IMR-90 (cell line): ENCODE measurements around the gene EVL. TPM values are rescaled to one million over a fixed set of nuclear protein-coding genes. Genes with fewer than 3 reads are reported as not detected.

Experiments used
- ATAC-seq: fragments of 200-7000 bp; cut with Tn5 transposase; 2 replicates; pipeline ENCODE4 v1.9.1; 2020; ENCODE audit warnings: low read depth, mild to moderate bottlenecking, moderate library complexity
- BruUV-seq: library from RNA; stranded (reverse); fragments of 400-500 nt; replicated peaks from 2 replicates; lab custom pipeline; 2021; lab: Mats Ljungman, UMichigan
- CTCF ChIA-PET: fragments of 300-600 bp; formaldehyde crosslinking; extraction: SDS; loops from one replicate; lab custom pipeline; 2021; ENCODE audit warnings: antibody characterized with exemption; lab: Yijun Ruan, JAX
- POLR2A ChIA-PET: fragments of 300-600 bp; sonication (Branson Sonifier 250); formaldehyde crosslinking; loops from one replicate; lab custom pipeline; 2022; ENCODE audit warnings: antibody characterized with exemption; ENCODE audit not compliant: unreplicated experiment; lab: Charles Lee
- DNase-seq: peaks from one replicate; pipeline ENCODE4 v3.0.0; 2013
- H2AFZ ChIP-seq: replicated peaks from 2 replicates; pipeline ENCODE3; 2013; ENCODE audit warnings: low read length, mild to moderate bottlenecking; ENCODE audit not compliant: poor library complexity
- H2AK5ac ChIP-seq: 2 replicates; pipeline ENCODE4 v1.6.1; 2013; ENCODE audit warnings: low read depth, low read length, inconsistent platforms
- H2AK9ac ChIP-seq: replicated peaks from 2 replicates; pipeline ENCODE3; 2013; ENCODE audit warnings: mild to moderate bottlenecking, low read depth, low read length, moderate library complexity; ENCODE audit not compliant: poor library complexity
- H2BK120ac ChIP-seq: 2 replicates; pipeline ENCODE4 v1.6.1; 2013; ENCODE audit warnings: low read depth, low read length, inconsistent platforms
- H2BK15ac ChIP-seq: 3 replicates; pipeline ENCODE4 v1.6.1; 2013; ENCODE audit warnings: low read depth, low read length, inconsistent platforms
- H2BK20ac ChIP-seq: 2 replicates; pipeline ENCODE4 v1.6.1; 2013; ENCODE audit warnings: low read depth, mild to moderate bottlenecking, inconsistent platforms, low read length, moderate library complexity
- H2BK5ac ChIP-seq: 2 replicates; pipeline ENCODE4 v1.6.1; 2013; ENCODE audit warnings: mild to moderate bottlenecking, low read depth, low read length, inconsistent platforms; ENCODE audit not compliant: poor library complexity, severe bottlenecking
- H3K14ac ChIP-seq: replicated peaks from 2 replicates; pipeline ENCODE4 v1.6.1; 2013; ENCODE audit warnings: low read depth, low read length, inconsistent platforms
- H3K18ac ChIP-seq: 2 replicates; pipeline ENCODE4 v1.6.1; 2013; ENCODE audit warnings: low read depth, low read length, control low read depth
- H3K23ac ChIP-seq: 2 replicates; pipeline ENCODE4 v1.6.1; 2013; ENCODE audit warnings: low read depth, low read length, inconsistent platforms
- H3K27ac ChIP-seq: 2 replicates; pipeline ENCODE4 v1.5.1; 2013; ENCODE audit warnings: mild to moderate bottlenecking, control low read depth, low read length; ENCODE audit not compliant: insufficient read depth
- H3K27me3 ChIP-seq: 2 replicates; pipeline ENCODE4 v1.6.1; 2013; ENCODE audit warnings: low read length; ENCODE audit not compliant: control insufficient read depth, insufficient read depth
- H3K36me3 ChIP-seq: 2 replicates; pipeline ENCODE4 v1.6.1; 2013; ENCODE audit warnings: low read length, mixed read lengths; ENCODE audit not compliant: control insufficient read depth, insufficient read depth
- H3K4ac ChIP-seq: 2 replicates; pipeline ENCODE4 v1.6.1; 2013; ENCODE audit warnings: low read depth, low read length, inconsistent platforms
- H3K4me1 ChIP-seq: 2 replicates; pipeline ENCODE4 v1.6.1; 2013; ENCODE audit warnings: low read length, mixed read lengths; ENCODE audit not compliant: control insufficient read depth, insufficient read depth
- H3K4me2 ChIP-seq: 2 replicates; pipeline ENCODE4 v1.6.1; 2013; ENCODE audit warnings: low read depth, mild to moderate bottlenecking, control low read depth, low read length, moderate library complexity
- H3K4me3 ChIP-seq: 2 replicates; pipeline ENCODE4 v1.5.1; 2013; ENCODE audit warnings: low read depth, mild to moderate bottlenecking, control low read depth, low read length, moderate library complexity; ENCODE audit not compliant: insufficient read depth
- H3K56ac ChIP-seq: 2 replicates; pipeline ENCODE4 v1.6.1; 2013; ENCODE audit warnings: low read length, inconsistent platforms; ENCODE audit not compliant: insufficient read depth; ENCODE audit errors: extremely low read depth
- H3K79me1 ChIP-seq, 2 experiments: 2 replicates each; pipeline ENCODE4 v1.6.1; 2013; ENCODE audit warnings: low read length in 2 of 2, inconsistent platforms in 1 of 2, low read depth in 1 of 2
- H3K9ac ChIP-seq: 2 replicates; pipeline ENCODE4 v1.6.1; 2013; ENCODE audit warnings: low read depth, low read length, control low read depth
- H3K9me1 ChIP-seq: 2 replicates; pipeline ENCODE4 v1.6.1; 2013; ENCODE audit warnings: low read length, inconsistent platforms; ENCODE audit not compliant: insufficient read depth
- H3K9me3 ChIP-seq: 2 replicates; pipeline ENCODE4 v1.6.1; 2013; ENCODE audit warnings: low read length; ENCODE audit not compliant: control insufficient read depth, insufficient read depth
- H4K20me1 ChIP-seq: 2 replicates; pipeline ENCODE4 v1.6.1; 2013; ENCODE audit warnings: low read length, inconsistent platforms; ENCODE audit not compliant: insufficient read depth
- H4K5ac ChIP-seq: 2 replicates; pipeline ENCODE4 v1.6.1; 2013; ENCODE audit warnings: mild to moderate bottlenecking, low read depth, low read length, control low read depth
- H4K8ac ChIP-seq, 2 experiments: 2 replicates each; pipeline ENCODE4 v1.6.1; 2013; ENCODE audit warnings: low read depth in 2 of 2, low read length in 2 of 2, control low read depth in 1 of 2, inconsistent platforms in 1 of 2
- H4K91ac ChIP-seq: 2 replicates; pipeline ENCODE4 v1.6.1; 2013; ENCODE audit warnings: low read depth, low read length, inconsistent platforms; ENCODE audit not compliant: insufficient read depth
- MXI1 ChIP-seq: IDR thresholded peaks from 2 replicates; pipeline ENCODE4 v1.6.1; 2012; ENCODE audit warnings: low read depth, mild to moderate bottlenecking, low read length, moderate library complexity, borderline replicate concordance
- POLR2A ChIP-seq: IDR thresholded peaks from 2 replicates; pipeline ENCODE4 v1.6.1; 2012; ENCODE audit warnings: mild to moderate bottlenecking, low read depth, low read length
- RAD21 ChIP-seq: IDR thresholded peaks from 2 replicates; pipeline ENCODE4 v1.6.1; 2012; ENCODE audit warnings: low read length, improper control_type of control experiment
- RCOR1 ChIP-seq: IDR thresholded peaks from 2 replicates; pipeline ENCODE4 v1.6.1; 2012; ENCODE audit warnings: mild to moderate bottlenecking, low read length, improper control_type of control experiment; ENCODE audit not compliant: insufficient replicate concordance
- WGBS, 2 experiments: methylation state at CpG; one replicate each; pipeline versions ENCODE4 v1.1.5 to v1.1.7; 2013; ENCODE audit warnings: missing lambda C conversion rate in 2 of 2; ENCODE audit not compliant: insufficient read length in 1 of 2; ENCODE audit errors: extremely low coverage in 2 of 2; 5-methylcytosine and 5-hydroxymethylcytosine counted together
- dilution Hi-C: fragments of 300-500 bp; cut with HindIII; formaldehyde crosslinking; loops from one replicate; pipeline ENCODE4 v1.14.3; 2018; ENCODE audit warnings: low sequenced_read_pairs; ENCODE audit not compliant: unreplicated experiment
- in situ Hi-C: fragments of 300-500 bp; cut with MboI; formaldehyde crosslinking; loops from 3 replicates; pipeline ENCODE4 v1.14.3; 2019; ENCODE audit warnings: low sequenced_read_pairs, inconsistent platforms, mixed read lengths
- intact Hi-C: fragments of 100-400 bp; cut with micrococcal nuclease; formaldehyde crosslinking; loops from 2 replicates; pipeline ENCODE4 v1.10.0; 2022
- polyA plus RNA-seq, 3 experiments: library from polyadenylated mRNA; depleted of rRNA; stranded (reverse); fragments of >200 nt; gene quantifications; 2 replicates each; pipeline ENCODE4 v1.2.3, GENCODE V29; 2012; ENCODE audit warnings: low replicate concordance in 1 of 3
- total RNA-seq: library from RNA; depleted of rRNA; stranded (reverse); fragments of >200 nt; gene quantifications from 2 replicates; pipeline ENCODE4 v1.2.3, GENCODE V29; 2012
- TF ChIP-seq, protein P1 (sequence below): fragments of 150-350 bp; IDR thresholded peaks from 2 replicates; pipeline ENCODE4 v1.6.1; 2016; ENCODE audit warnings: low read depth, mild to moderate bottlenecking, low read length, moderate library complexity, borderline replicate concordance

Gene EVL
- total and polyA plus RNA-seq, 2 of the 4 experiments (the other 2 are of a cell fraction): 7.2 to 36.5 TPM

DNA sequence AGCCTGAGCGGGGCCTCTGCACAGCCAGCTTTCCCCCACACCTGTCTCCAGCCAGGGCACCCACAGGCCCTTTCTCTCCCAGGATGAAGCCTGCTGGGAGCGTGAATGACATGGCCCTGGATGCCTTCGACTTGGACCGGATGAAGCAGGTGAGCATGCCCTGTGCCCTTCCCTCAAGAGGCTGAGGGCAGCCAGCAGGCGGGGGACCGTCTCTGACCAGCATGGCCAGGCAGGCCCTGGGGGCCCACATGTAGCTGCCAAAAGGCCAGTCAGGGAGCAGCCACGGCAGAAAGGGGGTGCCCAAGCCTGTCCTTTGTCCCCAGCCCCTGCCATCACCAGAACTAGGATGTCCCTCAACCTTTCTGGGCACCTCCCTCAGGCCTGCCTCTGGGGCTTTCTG, 75.9 kb downstream of the EVL start:
- no peak overlapping the region for H4K5ac ChIP-seq
- no peak overlapping the region for H3K27ac ChIP-seq
- no peak overlapping the region for H2BK5ac ChIP-seq
- in situ Hi-C loops (no loop called here), dilution Hi-C loops (no loop called here), intact Hi-C loops (no loop called here)
- H2AFZ ChIP-seq: peak overlapping the region; percentile 56
- H3K9me3 ChIP-seq: no peaks in the 10 kb centered on the region
- H3K27me3 ChIP-seq: no peaks in the 10 kb centered on the region
- H3K4ac ChIP-seq: no peak overlapping the region
- ChIA-PET POLR2A (no interaction called here), CTCF (no interaction called here)
- no peaks in the 10 kb centered on the region for H3K9me1 ChIP-seq
- H3K79me1 ChIP-seq: no peaks in the 10 kb centered on the region
- no peak for ATAC-seq
- no peaks in the 10 kb centered on the region for H4K20me1 ChIP-seq
- no peak overlapping the region for H2BK20ac ChIP-seq
- no peak overlapping the region for H2AK5ac ChIP-seq
- H2AK9ac ChIP-seq: no peak overlapping the region
- H3K18ac ChIP-seq: no peak overlapping the region
- H3K4me3 ChIP-seq: no peak overlapping the region
- no peak overlapping the region for H3K56ac ChIP-seq
- no peak for DNase-seq
- no TSS peak for BruUV-seq
- no peak overlapping the region for H2BK15ac ChIP-seq
- no peak overlapping the region for H2BK120ac ChIP-seq
- no peak overlapping the region for H3K9ac ChIP-seq
- TF ChIP-seq MXI1 (no peak), RCOR1 (no peak), POLR2A (no peak), RAD21 (no peak)
- TF ChIP-seq, protein P1, sequence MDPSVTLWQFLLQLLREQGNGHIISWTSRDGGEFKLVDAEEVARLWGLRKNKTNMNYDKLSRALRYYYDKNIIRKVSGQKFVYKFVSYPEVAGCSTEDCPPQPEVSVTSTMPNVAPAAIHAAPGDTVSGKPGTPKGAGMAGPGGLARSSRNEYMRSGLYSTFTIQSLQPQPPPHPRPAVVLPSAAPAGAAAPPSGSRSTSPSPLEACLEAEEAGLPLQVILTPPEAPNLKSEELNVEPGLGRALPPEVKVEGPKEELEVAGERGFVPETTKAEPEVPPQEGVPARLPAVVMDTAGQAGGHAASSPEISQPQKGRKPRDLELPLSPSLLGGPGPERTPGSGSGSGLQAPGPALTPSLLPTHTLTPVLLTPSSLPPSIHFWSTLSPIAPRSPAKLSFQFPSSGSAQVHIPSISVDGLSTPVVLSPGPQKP: no peak
- no peak overlapping the region for H4K8ac ChIP-seq
- no peak overlapping the region for H4K91ac ChIP-seq
- 100% methylated on average over 2 of the region's 7 CpGs; no CpG with 5 or more reads in 1 of the 2 experiments for WGBS, 2 experiments
- peaks cover 10% of the 10 kb centered on the region; the same call in 1 of the 2 replicates for H3K36me3 ChIP-seq
- H3K14ac ChIP-seq: no peak overlapping the region
- H3K23ac ChIP-seq: no peak overlapping the region
- no peak overlapping the region for H3K4me2 ChIP-seq
- no peaks in the 10 kb centered on the region for H3K4me1 ChIP-seq
